Activated CD8-positive, alpha-beta T cell treated with anti-CD3 and anti-CD28 coated beads for 36 hours (primary cell): ENCODE data around the gene NCOR2. TPM values are rescaled to one million over a fixed set of nuclear protein-coding genes. Genes with fewer than 3 reads are reported as not detected.

Experiments used
- ATAC-seq: fragments of 200-7000 bp; cut with Tn5 transposase; one replicate; pipeline ENCODE4 v1.10.0; 2021; ENCODE audit warnings: mild to moderate bottlenecking, moderate library complexity
- CTCF ChIA-PET: fragments of 350-600 bp; sonication (Branson Sonifier 250); formaldehyde crosslinking; loops from one replicate; lab custom pipeline; 2021; ENCODE audit warnings: antibody characterized with exemption; lab: Charles Lee
- POLR2A ChIA-PET: fragments of 350-600 bp; sonication (Branson Sonifier 250); formaldehyde crosslinking; loops from one replicate; lab custom pipeline; 2021; ENCODE audit warnings: antibody characterized with exemption; lab: Charles Lee
- DNase-seq: peaks from one replicate; pipeline ENCODE4 v3.0.0-alpha.2; 2020
- H3K27ac Mint-ChIP-seq: one replicate; pipeline ENCODE4 v1.8.0; 2021; ENCODE audit warnings: mild to moderate bottlenecking, mixed read lengths
- H3K27me3 Mint-ChIP-seq: one replicate; pipeline ENCODE4 v1.8.0; 2021; ENCODE audit warnings: mixed read lengths
- H3K36me3 Mint-ChIP-seq: one replicate; pipeline ENCODE4 v1.8.0; 2021; ENCODE audit warnings: low read depth, mixed read lengths
- H3K4me1 Mint-ChIP-seq: one replicate; pipeline ENCODE4 v1.8.0; 2021; ENCODE audit warnings: low read depth, mixed read lengths
- H3K4me3 Mint-ChIP-seq: one replicate; pipeline ENCODE4 v1.8.0; 2021; ENCODE audit warnings: mild to moderate bottlenecking, moderate library complexity, mixed read lengths
- H3K9me3 Mint-ChIP-seq: one replicate; pipeline ENCODE4 v1.8.0; 2021; ENCODE audit warnings: mixed read lengths
- CTCF ChIP-seq: fragments of 200-600 bp; IDR thresholded peaks from one replicate; pipeline ENCODE4 v1.8.0; 2022; ENCODE audit warnings: antibody characterized with exemption, mild to moderate bottlenecking
- intact Hi-C: fragments of 100-400 bp; cut with micrococcal nuclease; formaldehyde crosslinking; loops from one replicate; pipeline ENCODE4 v1.10.0; 2022
- total RNA-seq, 2 experiments: library from RNA; stranded (reverse); gene quantifications; one replicate each; pipeline ENCODE4 v1.2.3, GENCODE V29; 2021

The NCOR2 gene
- 100 to 1,000 TPM; 105 to 110 TPM for total RNA-seq

DNA sequence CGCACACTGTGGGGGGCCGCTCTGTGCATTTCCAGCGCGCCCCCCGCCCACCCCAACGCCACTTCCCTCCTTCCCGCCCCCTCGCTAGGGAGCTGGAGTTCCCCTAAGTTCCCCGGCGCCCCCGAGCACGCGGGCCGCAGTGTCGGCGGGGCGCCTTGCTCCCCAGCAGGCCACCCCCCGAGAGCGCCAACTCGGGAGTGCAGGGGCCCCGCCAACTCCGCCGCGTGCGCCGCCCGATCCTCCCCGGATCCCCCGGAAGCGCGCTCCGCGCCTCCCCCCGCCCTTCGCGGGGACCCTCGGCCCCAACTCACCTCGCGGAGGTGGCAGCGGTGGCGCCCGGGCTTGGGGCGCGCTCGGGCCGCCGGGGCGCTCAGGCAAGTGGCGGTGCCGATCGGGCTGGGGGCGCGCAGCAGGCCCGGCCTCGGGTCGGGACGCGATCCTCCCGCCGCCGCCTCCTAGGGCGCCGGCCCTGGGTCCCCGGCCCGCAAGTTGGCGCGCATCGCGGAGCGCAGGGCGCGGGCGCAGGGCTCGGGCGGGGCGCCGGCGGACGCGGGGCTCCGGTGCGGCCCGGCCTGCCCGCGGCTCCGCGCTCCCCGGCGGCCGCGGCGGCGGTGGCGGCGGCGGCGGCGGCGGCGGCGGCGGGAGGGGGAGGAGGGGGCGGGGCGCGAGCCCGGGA lies at the start of gene NCOR2:
Gene NCOR2 (minus strand): TSS at position 616 of the 676 bp plus-strand sequence. CDS start 72,361 bp downstream, outside the sequence.
- no peaks in the 10 kb centered on the region for H3K9me3 Mint-ChIP-seq
- POLR2A ChIA-PET: interaction anchor here (0.8 to 2.4 kb wide), 6 partner anchors 16 to 347 kb away, joined by 3 to 11 read pairs (median 4); partner anchors contain the start of gene UBC
- H3K27me3 Mint-ChIP-seq: no peaks in the 10 kb centered on the region
- CTCF ChIA-PET: interaction anchor here (0.9 kb wide), 1 partner anchor 193 kb away, joined by 3 read pairs; no protein-coding TSS in a partner anchor
- intact Hi-C loops: no loop called here
- no peak for TF ChIP-seq CTCF
- peak within 1 kb of the TSS; percentile 87 for H3K27ac Mint-ChIP-seq
- DNase-seq (peak; percentile 66), ATAC-seq (peak; percentile 40)
- H3K4me1 Mint-ChIP-seq: peaks cover 35% of the 10 kb centered on the region
- H3K4me3 Mint-ChIP-seq: peak within 1 kb of the TSS; percentile 92
- no peaks in the 10 kb centered on the region for H3K36me3 Mint-ChIP-seq

- Mint-ChIP-seq H3K27me3 (no peaks in the 10 kb centered on the region), H3K9me3 (peaks cover 2% of the 10 kb centered on the region), H3K4me3 (no peak overlapping the region), H3K4me1 (peaks cover 2% of the 10 kb centered on the region), H3K36me3 (no peaks in the 10 kb centered on the region), H3K27ac (no peak overlapping the region)
- POLR2A ChIA-PET: no interaction called here
- no peak for TF ChIP-seq CTCF
- ATAC-seq (no peak), DNase-seq (no peak)
- CTCF ChIA-PET: no interaction called here
- intact Hi-C loops: no loop called here
Measured at GRCh38 chr12:124616394-124617221, 49.2 kb upstream of the NCOR2 start.

DNA sequence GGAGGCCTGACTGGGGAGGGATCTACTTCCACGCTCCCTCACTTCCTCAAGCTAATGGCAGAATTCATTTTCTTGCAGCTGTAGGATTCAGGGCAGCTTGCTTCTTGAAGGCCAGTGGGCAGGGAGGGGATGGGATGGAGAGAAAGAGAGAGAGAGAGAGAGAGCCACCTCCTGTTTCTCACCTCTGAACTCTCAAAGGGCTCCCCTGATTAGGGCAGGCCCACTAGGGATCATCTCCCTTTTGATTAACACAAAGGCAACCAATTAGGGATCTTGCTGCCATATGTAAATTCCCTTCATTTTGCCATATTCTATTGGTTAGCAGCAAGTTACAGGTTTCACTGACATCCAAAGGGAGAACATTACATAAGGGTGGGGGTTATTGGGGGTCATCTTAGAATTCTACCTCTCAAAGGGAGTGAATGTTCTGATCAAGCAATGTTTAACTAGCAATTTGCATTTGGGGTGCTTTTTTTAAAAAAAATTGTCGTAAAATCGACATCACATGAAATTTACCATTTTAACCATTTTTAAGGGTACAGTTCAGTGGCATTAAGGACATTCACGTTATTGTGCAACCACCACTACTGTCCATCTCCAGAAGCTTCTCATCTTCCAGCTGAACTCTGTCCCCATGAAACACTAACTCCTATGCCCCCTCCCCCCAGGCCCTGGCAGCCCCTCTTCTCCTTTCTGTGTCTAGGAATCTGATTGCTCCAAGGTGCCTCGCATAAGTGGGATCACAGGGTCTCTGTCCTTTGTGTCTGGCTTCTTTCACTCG lies 47.3 kb upstream of the NCOR2 start:
- ATAC-seq (no peak), DNase-seq (no peak)
- no peak overlapping the region for H3K4me3 Mint-ChIP-seq
- CTCF ChIA-PET: interaction anchor here (0.6 kb wide), 1 partner anchor 266 kb away, joined by 3 read pairs; no protein-coding TSS in a partner anchor
- intact Hi-C loops: no loop called here
- no peaks in the 10 kb centered on the region for H3K36me3 Mint-ChIP-seq
- H3K27ac Mint-ChIP-seq: no peak overlapping the region
- H3K9me3 Mint-ChIP-seq: peaks cover 2% of the 10 kb centered on the region
- peaks cover 6% of the 10 kb centered on the region for H3K4me1 Mint-ChIP-seq
- H3K27me3 Mint-ChIP-seq: no peaks in the 10 kb centered on the region
- TF ChIP-seq CTCF: no peak
- POLR2A ChIA-PET: no interaction called here

GRCh38 chr12:124613151-124613585 lies 45.8 kb upstream of the NCOR2 start:
- Mint-ChIP-seq H3K4me3 (no peak overlapping the region), H3K4me1 (peaks cover 21% of the 10 kb centered on the region), H3K36me3 (no peaks in the 10 kb centered on the region), H3K27me3 (peaks cover 2% of the 10 kb centered on the region), H3K9me3 (no peaks in the 10 kb centered on the region), H3K27ac (no peak overlapping the region)
- no peak for TF ChIP-seq CTCF
- ChIA-PET CTCF (no interaction called here), POLR2A (no interaction called here)
- ATAC-seq: no peak
- intact Hi-C loops: no loop called here
- no peak for DNase-seq
